ENCODE data around the gene KLHL34. TPM values are rescaled to one million over a fixed set of nuclear protein-coding genes. Genes with fewer than 3 reads are reported as not detected.

Gene KLHL34
- total and polyA plus RNA-seq, 2 of the 13 experiments (the other 11 are each of a cell fraction or from before 2014, with no cell fraction given), result not detected

DNA sequence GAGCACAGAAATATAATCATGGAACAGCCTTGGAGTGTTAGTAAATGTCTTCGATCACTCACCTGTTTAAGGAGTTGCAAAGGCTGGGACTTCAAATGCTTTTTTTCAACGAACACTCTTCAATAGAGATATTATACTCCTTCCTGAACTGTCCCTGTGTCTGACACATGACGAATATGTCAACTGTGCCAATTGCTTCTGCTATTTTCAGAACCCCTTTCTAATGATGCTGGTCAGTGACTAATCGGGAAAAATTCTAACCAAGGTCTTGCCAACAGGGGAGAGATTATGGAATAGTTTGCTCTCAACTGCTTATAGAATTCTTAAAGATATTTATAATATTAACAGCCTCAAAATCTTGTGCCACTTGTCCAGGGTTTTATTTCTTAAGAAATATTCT lies 8.5 kb upstream of the KLHL34 start:
- POLR2A ChIA-PET, result no interaction called here
- TF ChIP-seq ZNF615 (CRISPR knock-in tag; IDR thresholded peaks at IDR 0.05; ENCODE audit: borderline replicate concordance) (no peak), SIX1 (CRISPR knock-in tag; IDR thresholded peaks at IDR 0.05; ENCODE audit: borderline replicate concordance) (no peak), ZNF547 (CRISPR knock-in tag; IDR thresholded peaks at IDR 0.05) (no peak), FOXK1 (CRISPR knock-in tag; IDR thresholded peaks at IDR 0.05; ENCODE audit: borderline replicate concordance, low read depth) (no peak), CBX2 (IDR thresholded peaks at IDR 0.05; ENCODE audit: low read depth, low read length) (no peak), CBX2 (CRISPR knock-in tag; IDR thresholded peaks at IDR 0.05; ENCODE audit: low read depth) (no peak), KMT2A (CRISPR knock-in tag; IDR thresholded peaks at IDR 0.05) (no peak), PHF5A (CRISPR knock-in tag; IDR thresholded peaks at IDR 0.05; ENCODE audit: low read depth, unreplicated experiment) (no peak), ZFYVE20 (CRISPR knock-in tag; IDR thresholded peaks at IDR 0.05; ENCODE audit: borderline replicate concordance, low read depth) (no peak), ZNF225 (CRISPR knock-in tag; IDR thresholded peaks at IDR 0.05) (no peak), HNF4G (IDR thresholded peaks at IDR 0.05; ENCODE audit: borderline replicate concordance, low read depth, low read length) (no peak), HNF4G (CRISPR knock-in tag; IDR thresholded peaks at IDR 0.05; ENCODE audit: borderline replicate concordance, low read depth) (no peak), ZNF354B (CRISPR knock-in tag; IDR thresholded peaks at IDR 0.05) (no peak), ZNF788 (CRISPR knock-in tag; IDR thresholded peaks at IDR 0.05; ENCODE audit: borderline replicate concordance) (no peak)
- TF ChIP-seq, protein P1, sequence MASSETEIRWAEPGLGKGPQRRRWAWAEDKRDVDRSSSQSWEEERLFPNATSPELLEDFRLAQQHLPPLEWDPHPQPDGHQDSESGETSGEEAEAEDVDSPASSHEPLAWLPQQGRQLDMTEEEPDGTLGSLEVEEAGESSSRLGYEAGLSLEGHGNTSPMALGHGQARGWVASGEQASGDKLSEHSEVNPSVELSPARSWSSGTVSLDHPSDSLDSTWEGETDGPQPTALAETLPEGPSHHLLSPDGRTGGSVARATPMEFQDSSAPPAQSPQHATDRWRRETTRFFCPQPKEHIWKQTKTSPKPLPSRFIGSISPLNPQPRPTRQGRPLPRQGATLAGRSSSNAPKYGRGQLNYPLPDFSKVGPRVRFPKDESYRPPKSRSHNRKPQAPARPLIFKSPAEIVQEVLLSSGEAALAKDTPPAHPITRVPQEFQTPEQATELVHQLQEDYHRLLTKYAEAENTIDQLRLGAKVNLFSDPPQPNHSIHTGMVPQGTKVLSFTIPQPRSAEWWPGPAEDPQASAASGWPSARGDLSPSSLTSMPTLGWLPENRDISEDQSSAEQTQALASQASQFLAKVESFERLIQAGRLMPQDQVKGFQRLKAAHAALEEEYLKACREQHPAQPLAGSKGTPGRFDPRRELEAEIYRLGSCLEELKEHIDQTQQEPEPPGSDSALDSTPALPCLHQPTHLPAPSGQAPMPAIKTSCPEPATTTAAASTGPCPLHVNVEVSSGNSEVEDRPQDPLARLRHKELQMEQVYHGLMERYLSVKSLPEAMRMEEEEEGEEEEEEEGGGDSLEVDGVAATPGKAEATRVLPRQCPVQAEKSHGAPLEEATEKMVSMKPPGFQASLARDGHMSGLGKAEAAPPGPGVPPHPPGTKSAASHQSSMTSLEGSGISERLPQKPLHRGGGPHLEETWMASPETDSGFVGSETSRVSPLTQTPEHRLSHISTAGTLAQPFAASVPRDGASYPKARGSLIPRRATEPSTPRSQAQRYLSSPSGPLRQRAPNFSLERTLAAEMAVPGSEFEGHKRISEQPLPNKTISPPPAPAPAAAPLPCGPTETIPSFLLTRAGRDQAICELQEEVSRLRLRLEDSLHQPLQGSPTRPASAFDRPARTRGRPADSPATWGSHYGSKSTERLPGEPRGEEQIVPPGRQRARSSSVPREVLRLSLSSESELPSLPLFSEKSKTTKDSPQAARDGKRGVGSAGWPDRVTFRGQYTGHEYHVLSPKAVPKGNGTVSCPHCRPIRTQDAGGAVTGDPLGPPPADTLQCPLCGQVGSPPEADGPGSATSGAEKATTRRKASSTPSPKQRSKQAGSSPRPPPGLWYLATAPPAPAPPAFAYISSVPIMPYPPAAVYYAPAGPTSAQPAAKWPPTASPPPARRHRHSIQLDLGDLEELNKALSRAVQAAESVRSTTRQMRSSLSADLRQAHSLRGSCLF (CRISPR knock-in tag; IDR thresholded peaks at IDR 0.05; ENCODE audit: borderline replicate concordance), result no peak
- TF ChIP-seq, protein P2, sequence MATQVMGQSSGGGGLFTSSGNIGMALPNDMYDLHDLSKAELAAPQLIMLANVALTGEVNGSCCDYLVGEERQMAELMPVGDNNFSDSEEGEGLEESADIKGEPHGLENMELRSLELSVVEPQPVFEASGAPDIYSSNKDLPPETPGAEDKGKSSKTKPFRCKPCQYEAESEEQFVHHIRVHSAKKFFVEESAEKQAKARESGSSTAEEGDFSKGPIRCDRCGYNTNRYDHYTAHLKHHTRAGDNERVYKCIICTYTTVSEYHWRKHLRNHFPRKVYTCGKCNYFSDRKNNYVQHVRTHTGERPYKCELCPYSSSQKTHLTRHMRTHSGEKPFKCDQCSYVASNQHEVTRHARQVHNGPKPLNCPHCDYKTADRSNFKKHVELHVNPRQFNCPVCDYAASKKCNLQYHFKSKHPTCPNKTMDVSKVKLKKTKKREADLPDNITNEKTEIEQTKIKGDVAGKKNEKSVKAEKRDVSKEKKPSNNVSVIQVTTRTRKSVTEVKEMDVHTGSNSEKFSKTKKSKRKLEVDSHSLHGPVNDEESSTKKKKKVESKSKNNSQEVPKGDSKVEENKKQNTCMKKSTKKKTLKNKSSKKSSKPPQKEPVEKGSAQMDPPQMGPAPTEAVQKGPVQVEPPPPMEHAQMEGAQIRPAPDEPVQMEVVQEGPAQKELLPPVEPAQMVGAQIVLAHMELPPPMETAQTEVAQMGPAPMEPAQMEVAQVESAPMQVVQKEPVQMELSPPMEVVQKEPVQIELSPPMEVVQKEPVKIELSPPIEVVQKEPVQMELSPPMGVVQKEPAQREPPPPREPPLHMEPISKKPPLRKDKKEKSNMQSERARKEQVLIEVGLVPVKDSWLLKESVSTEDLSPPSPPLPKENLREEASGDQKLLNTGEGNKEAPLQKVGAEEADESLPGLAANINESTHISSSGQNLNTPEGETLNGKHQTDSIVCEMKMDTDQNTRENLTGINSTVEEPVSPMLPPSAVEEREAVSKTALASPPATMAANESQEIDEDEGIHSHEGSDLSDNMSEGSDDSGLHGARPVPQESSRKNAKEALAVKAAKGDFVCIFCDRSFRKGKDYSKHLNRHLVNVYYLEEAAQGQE (IDR thresholded peaks at IDR 0.05; ENCODE audit: borderline replicate concordance in 1 of 2, low read depth in 1 of 2, low read length in 2 of 2), result no peak

More for the DNA sequence above, 8.5 kb upstream of the KLHL34 start:
- no peak for DNase-seq (ENCODE audit: low spot score)
- Histone ChIP-seq H2AFZ (ENCODE audit: low read length) (no peak overlapping the region), H3K4me1 (ENCODE audit: insufficient read depth, low read length) (no peaks in the 10 kb centered on the region), H3K36me3 (replicated peaks in 1 of 2; ENCODE audit: control insufficient read depth in 1 of 2, insufficient read depth in 2 of 2, low read length in 2 of 2) (no peaks in the 10 kb centered on the region), H3K4me2 (ENCODE audit: low read depth, low read length) (no peak overlapping the region), H3K9me3 (ENCODE audit: low read length) (no peaks in the 10 kb centered on the region), H3K79me2 (ENCODE audit: insufficient read depth, low read length) (no peaks in the 10 kb centered on the region), H3K27ac (ENCODE audit: extremely low read length, insufficient read depth, low read length) (no peak overlapping the region), H3K9ac (ENCODE audit: insufficient read depth, low read depth, low read length) (no peak overlapping the region), H3K27me3 (ENCODE audit: control insufficient read depth in 1 of 2, insufficient read depth in 2 of 2, low read length in 2 of 2) (no peaks in the 10 kb centered on the region), H3K4me3 (replicated peaks in 1 of 3; ENCODE audit: insufficient read depth in 1 of 3, low read depth in 2 of 3, low read length in 3 of 3) (no peak overlapping the region), H4K20me1 (ENCODE audit: insufficient read depth, low read length) (no peaks in the 10 kb centered on the region)
- WGBS (ENCODE audit: low lambda C conversion rate), result 0% methylated on average over 3 of the region's 4 CpGs
- CTCF ChIA-PET (ENCODE audit: low intra/inter-chr PET ratio, low total read pairs), result no interaction called here
- in situ Hi-C loops (cut with HindIII; ENCODE audit: extremely low pct_ligation_motif_present, low pct_unique_long_range_greater_than_20kb) (no loop called here), intact Hi-C loops (cut with micrococcal nuclease; ENCODE audit: unreplicated experiment) (no loop called here)
- no peak for ATAC-seq
- BruUV-seq (replicated peaks), result no TSS peak
- no peak for FAIRE-seq

All from HepG2 (cell line).